MCF 10A (cell line): Measurements from ENCODE around the gene DIP2C. TPM values are rescaled to one million over a fixed set of nuclear protein-coding genes. Genes with fewer than 3 reads are reported as not detected.

ENCODE experiments used
- BruUV-seq: library from RNA; stranded (reverse); fragments of 400-500 nt; replicated peaks from 2 replicates; lab custom pipeline; 2021; lab: Mats Ljungman, UMichigan
- CTCF ChIA-PET: fragments of 300-600 bp; sonication (Branson Sonifier 250); formaldehyde crosslinking; extraction: SDS; loops from one replicate; lab custom pipeline; 2021; ENCODE audit warnings: antibody characterized with exemption, inconsistent platforms; lab: Yijun Ruan, JAX
- POLR2A ChIA-PET: fragments of 300-600, 350-650 bp; sonication (Branson Sonifier 250); formaldehyde crosslinking; extraction: SDS; loops from one replicate; lab custom pipeline; 2020; ENCODE audit warnings: antibody characterized with exemption, inconsistent platforms; lab: Yijun Ruan, JAX
- DNase-seq: peaks from one replicate; pipeline ENCODE4 v3.0.0-alpha.2; 2018; ENCODE audit not compliant: unreplicated experiment
- H3K27ac Mint-ChIP-seq: one replicate; pipeline ENCODE4 v1.8.0; 2022; ENCODE audit warnings: mild to moderate bottlenecking, low read depth, mixed read lengths; ENCODE audit not compliant: unreplicated experiment
- H3K27me3 Mint-ChIP-seq: one replicate; pipeline ENCODE4 v1.8.0; 2022; ENCODE audit warnings: mixed read lengths; ENCODE audit not compliant: insufficient read depth, unreplicated experiment
- H3K36me3 Mint-ChIP-seq: one replicate; pipeline ENCODE4 v1.8.0; 2022; ENCODE audit warnings: mild to moderate bottlenecking, moderate library complexity, mixed read lengths; ENCODE audit not compliant: insufficient read depth, unreplicated experiment
- H3K4me1 Mint-ChIP-seq: one replicate; pipeline ENCODE4 v1.8.0; 2022; ENCODE audit warnings: mixed read lengths; ENCODE audit not compliant: insufficient read depth, unreplicated experiment
- H3K4me3 Mint-ChIP-seq: one replicate; pipeline ENCODE4 v1.8.0; 2022; ENCODE audit warnings: mild to moderate bottlenecking, moderate library complexity, mixed read lengths; ENCODE audit not compliant: unreplicated experiment
- H3K9me3 Mint-ChIP-seq: one replicate; pipeline ENCODE4 v1.8.0; 2022; ENCODE audit warnings: mixed read lengths; ENCODE audit not compliant: unreplicated experiment
- intact Hi-C: fragments of 100-400 bp; cut with micrococcal nuclease; formaldehyde crosslinking; loops from 2 replicates; pipeline ENCODE4 v1.14.1; 2022
- total RNA-seq: library from RNA; stranded (reverse); gene quantifications from 2 replicates; pipeline ENCODE4 v1.2.3, GENCODE V29; 2022
- TF ChIP-seq, protein P1 (sequence below): fragments of 200-600 bp; IDR thresholded peaks from one replicate; pipeline ENCODE4 v1.8.0; 2022; ENCODE audit warnings: antibody characterized with exemption, mild to moderate bottlenecking; ENCODE audit not compliant: unreplicated experiment

DIP2C gene
- total RNA-seq, 1 experiment from 2014 or later, result 0.37 TPM

DNA sequence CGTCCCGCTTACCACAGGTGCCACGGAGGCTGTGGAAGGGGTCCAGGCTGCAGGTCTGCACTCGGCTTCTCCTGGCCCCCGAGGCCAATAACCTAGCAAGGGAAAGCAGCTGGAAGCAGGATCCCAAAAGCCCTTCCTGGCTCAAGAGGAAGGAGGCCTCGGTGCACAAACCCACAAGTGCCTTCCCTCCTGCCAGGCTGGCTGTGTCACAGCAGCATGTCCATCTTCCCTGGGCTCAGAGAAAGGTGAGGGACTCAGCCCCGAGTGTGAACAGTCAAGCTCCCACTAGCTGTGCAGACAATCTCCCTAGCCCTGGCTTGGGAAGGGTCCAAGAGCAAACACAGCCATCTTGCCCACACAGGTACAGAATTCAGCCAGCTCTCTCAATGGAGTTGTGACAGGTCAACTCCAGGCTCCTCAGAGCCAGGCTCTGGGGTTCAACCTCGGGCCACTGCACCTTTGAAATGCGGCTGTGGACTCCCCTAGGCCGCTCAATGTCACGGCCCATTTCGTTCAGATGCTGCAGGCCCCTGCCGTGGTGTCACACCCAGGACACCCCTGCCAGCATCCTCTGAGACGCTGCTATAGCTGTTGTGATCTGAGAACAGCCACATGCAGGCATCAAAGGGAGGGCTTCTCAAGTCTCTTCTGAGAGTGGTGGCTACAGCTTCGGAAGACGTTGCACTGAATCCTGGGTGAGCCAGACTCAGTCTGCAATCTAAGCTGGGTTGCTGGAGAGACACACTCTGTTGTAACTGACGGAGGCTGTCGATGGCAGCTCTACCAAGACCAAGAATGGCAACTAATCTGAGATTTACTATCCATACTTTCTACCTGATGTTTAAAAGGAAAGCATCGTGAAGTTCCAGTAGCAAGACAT is 137.9 kb downstream of the DIP2C start:
- POLR2A ChIA-PET, result interaction anchor here (0.6 kb wide), 1 partner anchor 219 kb away, joined by 3 read pairs; no protein-coding TSS in a partner anchor
- intact Hi-C loops, result no loop called here
- no peak overlapping the region for H3K27ac Mint-ChIP-seq

DNA sequence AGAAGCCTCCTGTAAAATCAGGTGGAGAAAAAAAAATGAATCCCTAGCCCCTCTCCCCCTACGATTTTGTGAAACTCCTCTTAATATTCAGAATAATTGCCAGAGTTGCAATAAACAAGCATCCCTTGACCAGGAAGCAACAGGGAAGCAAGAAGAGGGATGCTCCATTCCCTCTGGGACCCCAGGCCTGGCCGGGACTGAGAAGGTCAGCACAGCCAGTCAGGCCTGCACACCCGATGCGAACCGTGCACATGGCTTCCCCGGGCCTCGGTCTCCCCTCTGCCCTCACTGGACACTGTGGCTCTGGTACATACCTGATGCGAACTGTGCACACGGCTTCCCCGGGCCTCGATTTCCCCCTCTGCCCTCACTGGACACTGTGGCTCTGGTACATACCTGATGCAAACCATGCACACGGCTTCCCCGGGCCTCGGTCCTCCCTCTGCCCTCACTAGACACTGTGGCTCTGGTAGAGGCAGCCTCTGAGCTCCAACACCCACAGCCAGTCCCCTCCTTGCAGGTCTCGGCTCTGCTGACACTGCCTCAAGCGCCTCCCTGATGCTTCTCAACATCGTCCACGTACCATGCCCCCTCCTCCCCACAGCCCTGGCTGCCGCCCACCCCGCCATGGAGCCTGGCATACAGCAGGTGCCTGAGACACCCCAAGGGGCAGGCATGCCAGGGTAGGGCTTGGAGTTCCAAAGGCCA is 138.6 kb downstream of the DIP2C start:
- Mint-ChIP-seq H3K36me3 (no peaks in the 10 kb centered on the region), H3K9me3 (no peaks in the 10 kb centered on the region), H3K4me1 (no peaks in the 10 kb centered on the region), H3K4me3 (no peak overlapping the region), H3K27ac (no peak overlapping the region), H3K27me3 (peaks cover 23% of the 10 kb centered on the region)
- no peak for DNase-seq
- no TSS peak for BruUV-seq
- ChIA-PET CTCF (no interaction called here), POLR2A (no interaction called here)
- TF ChIP-seq, protein P1, sequence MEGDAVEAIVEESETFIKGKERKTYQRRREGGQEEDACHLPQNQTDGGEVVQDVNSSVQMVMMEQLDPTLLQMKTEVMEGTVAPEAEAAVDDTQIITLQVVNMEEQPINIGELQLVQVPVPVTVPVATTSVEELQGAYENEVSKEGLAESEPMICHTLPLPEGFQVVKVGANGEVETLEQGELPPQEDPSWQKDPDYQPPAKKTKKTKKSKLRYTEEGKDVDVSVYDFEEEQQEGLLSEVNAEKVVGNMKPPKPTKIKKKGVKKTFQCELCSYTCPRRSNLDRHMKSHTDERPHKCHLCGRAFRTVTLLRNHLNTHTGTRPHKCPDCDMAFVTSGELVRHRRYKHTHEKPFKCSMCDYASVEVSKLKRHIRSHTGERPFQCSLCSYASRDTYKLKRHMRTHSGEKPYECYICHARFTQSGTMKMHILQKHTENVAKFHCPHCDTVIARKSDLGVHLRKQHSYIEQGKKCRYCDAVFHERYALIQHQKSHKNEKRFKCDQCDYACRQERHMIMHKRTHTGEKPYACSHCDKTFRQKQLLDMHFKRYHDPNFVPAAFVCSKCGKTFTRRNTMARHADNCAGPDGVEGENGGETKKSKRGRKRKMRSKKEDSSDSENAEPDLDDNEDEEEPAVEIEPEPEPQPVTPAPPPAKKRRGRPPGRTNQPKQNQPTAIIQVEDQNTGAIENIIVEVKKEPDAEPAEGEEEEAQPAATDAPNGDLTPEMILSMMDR, result no peak
- intact Hi-C loops, result no loop called here

More for the DNA sequence above, 137.9 kb downstream of the DIP2C start:
- no TSS peak for BruUV-seq
- DNase-seq, result no peak
- CTCF ChIA-PET, result no interaction called here
- H3K27me3 Mint-ChIP-seq, result peaks cover 30% of the 10 kb centered on the region
- TF ChIP-seq, protein P1, result no peak
- no peaks in the 10 kb centered on the region for H3K36me3 Mint-ChIP-seq
- H3K4me3 Mint-ChIP-seq, result no peak overlapping the region
- no peaks in the 10 kb centered on the region for H3K4me1 Mint-ChIP-seq
- no peaks in the 10 kb centered on the region for H3K9me3 Mint-ChIP-seq

DNA sequence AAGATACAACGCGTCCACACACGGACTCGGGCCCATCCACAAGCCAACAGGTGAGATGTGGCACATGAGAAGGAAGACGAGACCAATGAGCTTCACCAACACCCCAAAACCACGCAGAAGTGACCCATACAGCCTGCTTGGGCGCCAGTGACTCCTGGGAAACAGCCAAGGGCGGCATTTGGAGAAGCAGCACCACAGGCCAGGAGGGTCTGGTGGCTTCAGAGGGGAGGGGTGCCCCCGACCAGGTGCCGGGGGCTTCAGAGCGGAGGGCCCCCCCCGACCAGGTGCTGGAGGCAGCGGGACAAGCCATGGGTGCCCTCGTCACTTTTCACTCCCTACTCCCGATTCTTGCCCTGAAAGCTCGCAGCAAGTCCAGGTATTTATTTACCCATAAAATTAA is 140.1 kb downstream of the DIP2C start:
- Mint-ChIP-seq H3K4me1 (no peaks in the 10 kb centered on the region), H3K27me3 (peaks cover 16% of the 10 kb centered on the region), H3K4me3 (no peak overlapping the region), H3K27ac (no peak overlapping the region), H3K9me3 (no peaks in the 10 kb centered on the region), H3K36me3 (no peaks in the 10 kb centered on the region)
- TF ChIP-seq, protein P1, result no peak
- intact Hi-C loops, result no loop called here
- CTCF ChIA-PET, result interaction anchor here (0.8 kb wide), 1 partner anchor 38 kb away, joined by 3 read pairs; no protein-coding TSS in a partner anchor
- POLR2A ChIA-PET, result no interaction called here
- BruUV-seq, result no TSS peak
- DNase-seq, result no peak
